HG03520 (cell line): Measurements from ENCODE around the gene CPTP.

ENCODE experiments used
- ATAC-seq: cut with Tn5 transposase; IDR thresholded peaks from one replicate; pipeline ENCODE4 v1.9.1; 2021; ENCODE audit warnings: mild to moderate bottlenecking, moderate library complexity; ENCODE audit not compliant: unreplicated experiment

CPTP gene

GRCh38 chr1:1291548-1292441, 32.8 kb upstream of the CPTP start:
- no peak for ATAC-seq

GRCh38 chr1:1292442-1292779, 32.2 kb upstream of the CPTP start:
- no peak for ATAC-seq

DNA sequence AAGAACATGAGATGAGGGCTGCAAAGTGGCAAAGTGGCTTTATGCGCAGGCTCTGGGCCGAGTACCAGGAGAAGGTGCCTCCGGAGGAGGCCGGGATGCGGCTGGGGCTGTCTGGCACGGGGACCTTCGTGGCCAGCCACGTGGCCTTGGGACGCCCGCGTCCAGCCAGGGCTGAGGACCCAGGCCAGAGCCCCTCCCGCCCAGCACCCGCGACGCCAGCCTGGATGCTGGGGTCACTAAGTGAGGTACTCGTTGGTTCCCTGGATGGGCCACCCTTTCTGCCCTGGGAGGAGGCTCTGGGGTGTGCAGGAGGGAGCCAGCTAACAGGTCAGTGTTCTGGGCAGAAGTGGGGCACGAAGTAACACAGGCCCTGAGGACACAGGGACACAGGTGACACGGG, 31.8 kb upstream of the CPTP start:
- no peak for ATAC-seq

DNA sequence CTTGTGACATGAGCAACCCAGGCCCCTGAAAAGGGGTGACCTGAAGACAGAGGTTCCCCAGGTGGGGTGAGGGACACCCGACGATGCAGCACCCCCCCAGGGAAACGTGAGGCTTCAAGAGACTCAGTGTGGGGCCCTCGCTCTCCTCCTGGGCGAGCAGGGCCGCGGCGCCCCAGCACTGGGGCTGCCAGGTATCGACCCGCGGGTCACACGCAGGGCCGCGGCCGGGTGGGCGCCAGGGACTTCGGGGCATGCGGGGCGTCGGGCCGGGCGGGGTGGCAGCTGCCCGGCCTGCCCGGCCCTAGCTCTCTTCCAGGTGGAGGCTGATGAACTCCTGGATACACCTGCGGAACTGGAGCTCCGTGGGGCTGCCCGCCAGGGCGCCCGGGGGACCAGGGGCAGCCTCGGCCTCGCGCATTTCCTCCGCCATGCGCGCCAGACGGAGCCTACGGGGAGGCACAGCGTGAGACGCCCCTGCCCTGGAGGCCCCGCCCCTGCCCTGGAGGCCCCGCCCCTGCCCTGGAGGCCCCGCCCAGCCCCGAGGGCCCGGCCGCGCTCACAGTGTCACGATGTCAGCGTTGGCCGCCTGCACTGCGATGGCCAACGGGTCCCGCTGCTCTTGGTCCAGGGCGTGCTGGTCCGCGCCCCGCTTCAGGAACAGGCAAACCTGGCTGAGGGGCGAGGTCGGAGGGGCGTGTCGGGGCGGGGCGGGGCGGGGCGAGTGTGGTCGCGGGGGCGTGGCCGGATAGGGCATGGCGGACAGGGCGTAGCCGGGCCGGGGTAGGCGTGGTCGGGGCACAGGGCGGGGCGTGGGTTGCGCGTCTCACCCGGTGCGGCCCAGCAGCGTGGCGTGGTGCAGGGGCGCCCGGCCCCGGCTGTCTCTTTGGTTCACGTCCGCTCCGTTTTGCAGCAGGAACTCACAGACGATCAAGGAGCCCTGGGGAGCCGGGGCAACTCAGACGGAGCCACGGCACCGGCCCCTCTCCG, 31.0 kb upstream of the CPTP start:
- ATAC-seq, result no peak

- no peak for ATAC-seq
These were observed 30.2 kb upstream of the CPTP start for GRCh38 chr1:1294250-1294890.

- ATAC-seq, result no peak
These were observed 29.3 kb upstream of the CPTP start for GRCh38 chr1:1295154-1295923.

- no peak for ATAC-seq
These were observed 28.2 kb upstream of the CPTP start for GRCh38 chr1:1296070-1297061.

DNA sequence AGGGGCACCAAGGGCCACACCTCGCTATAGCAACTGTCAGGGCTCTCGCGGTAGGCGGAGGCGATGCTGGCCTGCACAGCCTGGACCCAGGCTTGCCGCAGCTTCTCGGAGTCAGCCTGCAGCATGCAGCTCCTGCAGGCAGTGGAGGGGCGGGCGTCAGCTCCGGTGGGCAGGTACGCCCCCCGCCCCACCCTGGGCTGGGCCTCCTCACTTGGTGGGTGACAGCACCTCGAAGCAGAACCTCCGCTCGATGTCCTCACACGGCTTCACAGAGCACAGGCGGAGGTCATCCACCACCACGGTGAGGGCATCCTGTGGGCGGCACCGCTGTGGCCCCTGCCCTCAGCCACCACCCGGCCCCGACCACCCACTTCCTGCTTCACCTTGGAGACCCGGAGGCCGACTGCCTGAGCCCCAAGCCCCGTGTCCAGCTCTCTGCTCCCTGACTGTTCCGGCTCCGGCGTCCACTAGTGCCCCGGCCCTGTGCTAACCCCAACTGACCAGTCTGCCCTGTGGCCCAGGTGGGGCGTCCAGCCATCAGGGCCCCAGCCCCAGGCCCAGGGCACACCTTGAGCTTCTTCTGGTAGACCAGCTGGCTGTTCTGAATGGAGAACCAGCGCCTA, 26.7 kb upstream of the CPTP start:
- no peak for ATAC-seq

DNA sequence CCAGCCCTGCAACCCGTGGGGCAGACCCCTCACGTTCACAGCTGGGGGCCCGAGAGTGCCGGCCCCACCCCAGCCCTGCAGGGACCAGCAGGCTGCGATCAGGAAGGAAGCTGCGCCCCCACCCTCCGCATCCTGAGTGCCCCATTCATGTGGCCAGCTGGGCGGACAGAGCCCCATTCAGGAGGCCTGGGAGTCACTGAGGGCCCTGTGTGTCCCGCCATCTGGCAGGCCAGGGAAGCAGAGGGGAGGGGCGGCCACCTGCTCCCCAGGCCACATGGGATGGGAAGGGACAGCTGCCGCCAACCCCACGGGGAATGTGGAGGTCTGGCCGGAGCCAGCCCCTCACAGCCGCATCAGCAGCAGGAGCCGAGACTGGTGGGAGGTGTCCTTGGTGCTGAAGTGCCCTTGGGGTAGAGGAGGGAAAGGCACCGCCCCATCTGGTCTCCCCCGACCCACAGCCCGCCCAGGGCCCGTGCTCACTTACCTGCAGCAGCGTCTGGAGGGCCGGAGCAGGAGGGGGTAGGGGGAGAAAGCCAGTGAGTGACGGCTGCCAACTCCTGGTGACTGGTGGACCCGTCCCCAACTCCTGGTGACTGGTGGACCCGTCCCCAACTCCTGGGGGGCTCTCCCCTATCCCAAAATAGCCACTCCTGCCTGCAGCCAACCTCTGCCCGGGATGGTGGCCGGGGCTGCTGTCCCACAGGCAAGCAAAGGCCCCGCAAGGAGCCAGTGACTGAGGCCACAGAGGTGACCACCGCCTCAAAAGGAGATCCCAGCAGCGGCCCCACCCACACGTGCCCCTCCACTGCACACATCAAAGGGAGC, 25.5 kb upstream of the CPTP start:
- ATAC-seq, result no peak

GRCh38 chr1:1299686-1300351, 24.8 kb upstream of the CPTP start:
- no peak for ATAC-seq

DNA sequence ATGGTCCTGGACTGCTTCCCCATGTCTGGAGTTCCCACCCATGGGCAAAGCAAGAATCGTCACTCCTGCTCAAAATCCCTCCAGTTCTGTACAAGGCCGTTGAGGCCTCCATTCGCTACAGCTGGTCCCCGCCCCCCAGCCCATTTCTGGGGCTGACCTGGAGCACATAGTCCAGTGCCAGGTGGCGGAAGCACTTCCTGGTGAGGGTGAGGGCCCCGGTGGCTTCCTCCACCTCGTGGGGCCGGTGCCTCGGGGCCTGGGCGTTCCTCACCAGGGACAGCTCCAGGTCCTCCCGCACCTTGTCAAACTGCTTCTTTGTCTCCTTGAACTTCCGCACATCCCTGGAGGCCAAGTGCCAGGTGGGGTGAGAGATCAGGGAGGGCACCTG, 24.3 kb upstream of the CPTP start:
- no peak for ATAC-seq

DNA sequence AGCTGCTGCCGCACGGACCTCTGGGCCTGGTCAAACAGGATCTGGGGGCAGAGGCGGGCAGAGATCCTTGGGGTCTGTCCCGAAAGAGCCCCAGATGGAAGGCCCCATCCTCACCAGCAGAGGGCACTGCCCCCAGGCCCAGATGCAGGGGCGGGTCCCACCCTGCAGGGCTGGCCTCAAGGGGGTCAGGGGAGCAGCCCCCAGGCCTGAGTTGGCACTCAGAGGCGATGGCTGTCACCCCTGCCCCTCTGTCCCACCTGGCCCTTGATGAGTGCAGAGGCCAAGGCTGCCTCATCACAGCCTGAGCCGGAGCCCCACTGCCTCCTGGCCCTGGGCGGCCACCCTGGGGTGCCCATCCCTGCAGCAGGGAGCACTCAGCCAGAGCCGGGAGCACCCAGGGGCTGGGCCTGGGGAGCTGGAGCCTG, 22.6 kb upstream of the CPTP start:
- no peak for ATAC-seq

- no peak for ATAC-seq
These were observed 21.6 kb upstream of the CPTP start for GRCh38 chr1:1302951-1303509.

- no peak for ATAC-seq
These were observed 20.9 kb upstream of the CPTP start for GRCh38 chr1:1303736-1304135.

DNA sequence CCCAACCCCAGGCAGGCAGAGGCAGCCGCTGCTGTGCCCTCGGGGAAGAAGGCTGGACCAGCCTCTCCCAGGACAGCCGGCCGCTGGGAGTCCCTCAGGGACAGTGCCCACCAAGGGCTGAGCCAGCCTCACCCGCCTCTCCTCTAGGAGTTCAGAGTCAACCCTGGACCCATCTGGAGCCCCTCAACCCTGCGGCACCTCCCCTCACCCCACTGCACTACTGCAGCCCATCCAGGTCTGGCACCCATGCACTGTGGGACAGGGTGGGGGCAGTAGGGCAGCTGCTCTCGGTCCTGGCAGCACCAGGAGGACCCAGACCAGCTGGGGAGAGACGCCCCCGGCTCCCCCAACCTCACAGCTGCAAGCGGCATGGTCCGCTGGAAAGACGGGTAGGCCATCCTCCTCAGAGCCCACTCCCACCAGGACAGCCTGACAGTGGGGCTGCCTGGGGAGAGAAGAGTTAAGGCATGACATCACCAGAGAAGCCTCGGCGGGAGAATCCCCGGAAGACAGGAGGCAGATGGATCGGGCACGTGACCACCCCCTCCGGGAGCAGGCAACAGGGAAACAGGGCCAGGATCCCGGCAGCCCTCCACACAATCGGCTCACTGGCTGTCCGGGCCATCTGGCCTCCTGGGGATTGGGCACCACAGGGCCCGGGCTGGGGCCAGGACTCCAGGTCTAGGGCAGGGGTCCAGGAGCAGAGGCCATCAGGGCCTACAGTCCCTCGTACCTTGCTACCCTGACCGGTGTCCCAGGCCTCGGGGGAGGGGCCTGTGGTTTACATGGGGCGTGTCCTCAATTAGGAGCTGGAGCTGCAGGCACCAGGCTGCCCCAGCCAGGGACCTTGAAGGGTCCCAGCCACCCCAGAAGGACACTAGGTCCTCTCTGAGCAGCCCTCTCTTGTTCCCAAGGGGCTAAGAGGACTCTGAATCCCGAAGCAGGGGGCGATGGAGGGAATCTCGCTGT, 20.0 kb upstream of the CPTP start:
- no peak for ATAC-seq
